Mesenchymal stem cell (in vitro differentiated cells and primary cell): ENCODE results near the gene TFPI2.

Experiments
- DNase-seq: peaks from one replicate; pipeline ENCODE4 v3.0.0-alpha.2; 2013
- H2AFZ ChIP-seq: one replicate; pipeline ENCODE4 v1.6.1; 2013; ENCODE audit warnings: low read depth, mild to moderate bottlenecking, control low read depth, inconsistent platforms, low read length, moderate library complexity
- H2AK5ac ChIP-seq: 2 replicates; pipeline ENCODE4 v1.6.1; 2013; ENCODE audit warnings: low read length, moderate library complexity, mild to moderate bottlenecking, inconsistent platforms; ENCODE audit not compliant: severe bottlenecking
- H2BK120ac ChIP-seq: one replicate; pipeline ENCODE4 v1.6.1; 2013; ENCODE audit warnings: low read depth, mild to moderate bottlenecking, inconsistent platforms, low read length, moderate library complexity
- H2BK12ac ChIP-seq, 2 experiments: one replicate each; pipeline ENCODE4 v1.6.1; 2013; ENCODE audit warnings: inconsistent platforms in 2 of 2, low read length in 2 of 2, mild to moderate bottlenecking in 2 of 2, moderate library complexity in 2 of 2, control low read depth in 1 of 2
- H2BK15ac ChIP-seq: one replicate; pipeline ENCODE4 v1.6.1; 2013; ENCODE audit warnings: mild to moderate bottlenecking, low read depth, inconsistent platforms; ENCODE audit not compliant: poor library complexity, severe bottlenecking
- H2BK5ac ChIP-seq: 2 replicates; pipeline ENCODE4 v1.6.1; 2013; ENCODE audit warnings: low read depth, mild to moderate bottlenecking, low read length, control low read depth, inconsistent platforms; ENCODE audit not compliant: poor library complexity, severe bottlenecking
- H3K14ac ChIP-seq, 2 experiments: one replicate each; pipeline ENCODE4 v1.6.1; 2013; ENCODE audit warnings: inconsistent platforms in 2 of 2, low read length in 2 of 2, control low read depth in 1 of 2, mild to moderate bottlenecking in 1 of 2, moderate library complexity in 1 of 2
- H3K18ac ChIP-seq, 2 experiments: one replicate each; pipeline ENCODE4 v1.6.1; 2013; ENCODE audit warnings: inconsistent platforms in 2 of 2, low read length in 2 of 2, control low read depth in 1 of 2, low read depth in 1 of 2, mild to moderate bottlenecking in 1 of 2
- H3K23ac ChIP-seq, 2 experiments: one replicate each; pipeline ENCODE4 v1.6.1; 2013; ENCODE audit warnings: inconsistent platforms in 2 of 2, low read length in 2 of 2, mild to moderate bottlenecking in 2 of 2, moderate library complexity in 2 of 2, control low read depth in 1 of 2
- H3K27ac ChIP-seq: 2 replicates; pipeline ENCODE4 v1.5.1; 2013; ENCODE audit warnings: mild to moderate bottlenecking, moderate library complexity, low read length, control low read depth, inconsistent platforms; ENCODE audit not compliant: poor library complexity, severe bottlenecking
- H3K27me3 ChIP-seq, 2 experiments: 2 replicates each; pipeline versions ENCODE4 v1.6.1 to v1.7.0; 2013; ENCODE audit warnings: low read length in 2 of 2, mild to moderate bottlenecking in 2 of 2, moderate library complexity in 2 of 2, control low read depth in 1 of 2, inconsistent platforms in 1 of 2; ENCODE audit not compliant: control insufficient read depth in 1 of 2, insufficient read depth in 1 of 2
- H3K36me3 ChIP-seq, 2 experiments: 2 replicates each; pipeline versions ENCODE4 v1.6.1 to v1.7.0; 2013; ENCODE audit warnings: low read length in 2 of 2, control low read depth in 1 of 2, inconsistent platforms in 1 of 2, low read depth in 1 of 2, mild to moderate bottlenecking in 1 of 2; ENCODE audit not compliant: insufficient read depth in 2 of 2, control insufficient read depth in 1 of 2
- H3K4ac ChIP-seq, 2 experiments: one replicate each; pipeline ENCODE4 v1.6.1; 2013; ENCODE audit warnings: inconsistent platforms in 2 of 2, low read length in 2 of 2, mild to moderate bottlenecking in 2 of 2, moderate library complexity in 2 of 2, control low read depth in 1 of 2, low read depth in 1 of 2
- H3K4me1 ChIP-seq: 2 replicates; pipeline ENCODE4 v1.6.1; 2013; ENCODE audit warnings: low read depth, low read length, control low read depth; ENCODE audit not compliant: control insufficient read depth, insufficient read depth
- H3K4me2 ChIP-seq: 2 replicates; pipeline ENCODE4 v1.6.1; 2013; ENCODE audit warnings: low read length, mild to moderate bottlenecking, inconsistent platforms; ENCODE audit not compliant: poor library complexity, severe bottlenecking
- H3K4me3 ChIP-seq, 2 experiments: 2 replicates each; pipeline versions ENCODE4 v1.5.1 to v1.7.0; 2013; ENCODE audit warnings: low read length in 2 of 2, mild to moderate bottlenecking in 2 of 2, control low read depth in 1 of 2, low read depth in 1 of 2; ENCODE audit not compliant: insufficient read depth in 1 of 2
- H3K79me1 ChIP-seq: replicated peaks from 2 replicates; pipeline ENCODE4 v1.6.1; 2013; ENCODE audit warnings: mild to moderate bottlenecking, control low read depth, low read length, inconsistent platforms; ENCODE audit not compliant: poor library complexity, severe bottlenecking
- H3K9ac ChIP-seq: 2 replicates; pipeline ENCODE4 v1.7.0; 2013; ENCODE audit warnings: mild to moderate bottlenecking, low read length, moderate library complexity
- H3K9me3 ChIP-seq: 2 replicates; pipeline ENCODE4 v1.7.0; 2013; ENCODE audit warnings: mild to moderate bottlenecking, low read length; ENCODE audit not compliant: control insufficient read depth
- H4K8ac ChIP-seq: one replicate; pipeline ENCODE4 v1.6.1; 2013; ENCODE audit warnings: inconsistent platforms, mild to moderate bottlenecking, low read length, moderate library complexity
- H4K91ac ChIP-seq: one replicate; pipeline ENCODE4 v1.6.1; 2013; ENCODE audit warnings: mild to moderate bottlenecking, low read length, inconsistent platforms
- WGBS: methylation state at CpG from one replicate; pipeline ENCODE4 v1.1.7; 2013; ENCODE audit warnings: mixed read lengths; 5-methylcytosine and 5-hydroxymethylcytosine counted together

The TFPI2 gene

DNA sequence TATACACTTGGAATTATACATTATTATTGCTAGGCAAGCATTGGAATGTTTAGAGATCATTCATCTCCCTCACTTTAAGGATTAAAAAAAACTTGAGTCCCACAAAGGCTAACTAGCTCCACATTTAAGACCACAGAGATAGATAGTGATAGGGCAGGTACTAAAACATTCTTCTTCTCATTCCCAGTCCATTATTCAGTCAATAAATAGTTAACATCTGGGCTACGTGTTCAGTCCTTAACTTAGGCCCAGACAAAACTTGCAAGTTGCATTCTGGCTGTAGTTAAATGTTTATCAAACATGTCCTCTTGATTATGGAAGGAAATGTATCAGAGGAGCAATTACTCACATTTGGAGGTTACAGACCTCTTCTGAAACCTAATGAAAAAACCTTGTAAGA is 33.4 kb upstream of the TFPI2 start:
- H3K9ac ChIP-seq: peak overlapping the region; percentile 99
- H3K79me1 ChIP-seq: peaks cover 8% of the 10 kb centered on the region
- H4K91ac ChIP-seq: no peak overlapping the region
- H3K4ac ChIP-seq: no peak overlapping the region
- no peak overlapping the region for H2BK15ac ChIP-seq
- peak overlapping the region in 1 of 2 experiments; percentile 95 for H3K4me3 ChIP-seq
- peaks cover 6 to 23% of the 10 kb centered on the region in 2 experiments for H3K36me3 ChIP-seq
- no peak overlapping the region for H3K27ac ChIP-seq
- H3K18ac ChIP-seq: no peak overlapping the region
- no peak overlapping the region for H2AFZ ChIP-seq
- peaks cover 1% of the 10 kb centered on the region for H3K4me1 ChIP-seq
- no peak overlapping the region for H3K14ac ChIP-seq
- peak overlapping the region; percentile 78 for H3K4me2 ChIP-seq
- H3K23ac ChIP-seq: no peak overlapping the region
- no peak overlapping the region for H2BK12ac ChIP-seq
- H2AK5ac ChIP-seq: no peak overlapping the region
- H3K9me3 ChIP-seq: no peaks in the 10 kb centered on the region
- peak; percentile 33 for DNase-seq
- no peak overlapping the region for H4K8ac ChIP-seq
- H2BK120ac ChIP-seq: no peak overlapping the region
- H2BK5ac ChIP-seq: no peak overlapping the region
- no peaks in the 10 kb centered on the region for H3K27me3 ChIP-seq
- no CpG with 5 or more reads among the region's 1 CpG for WGBS

DNA sequence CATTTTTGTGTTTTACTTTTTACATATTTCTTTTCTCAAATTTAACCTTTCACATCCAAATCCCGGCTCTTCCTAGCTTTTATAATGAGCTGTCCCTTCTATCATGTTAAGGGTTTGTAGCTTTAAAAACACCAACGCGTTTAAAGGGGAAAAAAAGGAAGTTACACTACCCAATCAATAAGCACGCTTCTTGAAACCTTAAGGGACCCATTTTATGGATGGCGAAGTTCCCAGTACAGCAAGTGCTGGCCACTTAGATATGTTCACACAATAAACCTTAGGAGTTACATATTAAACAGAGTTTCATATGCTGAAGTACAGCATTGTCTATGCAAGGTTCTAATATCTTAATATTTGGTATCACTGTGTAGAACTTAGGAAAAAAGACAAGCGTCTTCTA is 32.7 kb upstream of the TFPI2 start:
- DNase-seq: no peak
- peak overlapping the region; percentile 78 for H3K4me2 ChIP-seq
- H3K36me3 ChIP-seq: peaks cover 6 to 23% of the 10 kb centered on the region in 2 experiments
- peaks cover 8% of the 10 kb centered on the region for H3K79me1 ChIP-seq
- no peak overlapping the region for H3K23ac ChIP-seq
- peak overlapping the region; percentile 38 for H3K27ac ChIP-seq
- no peak overlapping the region for H2BK12ac ChIP-seq
- no peak overlapping the region for H2BK5ac ChIP-seq
- no peak overlapping the region for H3K18ac ChIP-seq
- H2BK15ac ChIP-seq: no peak overlapping the region
- H3K4ac ChIP-seq: no peak overlapping the region
- H4K8ac ChIP-seq: no peak overlapping the region
- H3K4me3 ChIP-seq: peak overlapping the region in 1 of 2 experiments; percentile 95
- 21% methylated on average over 3 of the region's 6 CpGs for WGBS
- no peak overlapping the region for H2AK5ac ChIP-seq
- H2BK120ac ChIP-seq: no peak overlapping the region
- H2AFZ ChIP-seq: no peak overlapping the region
- no peak overlapping the region for H3K14ac ChIP-seq
- no peaks in the 10 kb centered on the region for H3K27me3 ChIP-seq
- H3K4me1 ChIP-seq: peaks cover 1% of the 10 kb centered on the region
- H3K9ac ChIP-seq: peak overlapping the region; percentile 99
- H3K9me3 ChIP-seq: no peaks in the 10 kb centered on the region
- H4K91ac ChIP-seq: no peak overlapping the region

DNA sequence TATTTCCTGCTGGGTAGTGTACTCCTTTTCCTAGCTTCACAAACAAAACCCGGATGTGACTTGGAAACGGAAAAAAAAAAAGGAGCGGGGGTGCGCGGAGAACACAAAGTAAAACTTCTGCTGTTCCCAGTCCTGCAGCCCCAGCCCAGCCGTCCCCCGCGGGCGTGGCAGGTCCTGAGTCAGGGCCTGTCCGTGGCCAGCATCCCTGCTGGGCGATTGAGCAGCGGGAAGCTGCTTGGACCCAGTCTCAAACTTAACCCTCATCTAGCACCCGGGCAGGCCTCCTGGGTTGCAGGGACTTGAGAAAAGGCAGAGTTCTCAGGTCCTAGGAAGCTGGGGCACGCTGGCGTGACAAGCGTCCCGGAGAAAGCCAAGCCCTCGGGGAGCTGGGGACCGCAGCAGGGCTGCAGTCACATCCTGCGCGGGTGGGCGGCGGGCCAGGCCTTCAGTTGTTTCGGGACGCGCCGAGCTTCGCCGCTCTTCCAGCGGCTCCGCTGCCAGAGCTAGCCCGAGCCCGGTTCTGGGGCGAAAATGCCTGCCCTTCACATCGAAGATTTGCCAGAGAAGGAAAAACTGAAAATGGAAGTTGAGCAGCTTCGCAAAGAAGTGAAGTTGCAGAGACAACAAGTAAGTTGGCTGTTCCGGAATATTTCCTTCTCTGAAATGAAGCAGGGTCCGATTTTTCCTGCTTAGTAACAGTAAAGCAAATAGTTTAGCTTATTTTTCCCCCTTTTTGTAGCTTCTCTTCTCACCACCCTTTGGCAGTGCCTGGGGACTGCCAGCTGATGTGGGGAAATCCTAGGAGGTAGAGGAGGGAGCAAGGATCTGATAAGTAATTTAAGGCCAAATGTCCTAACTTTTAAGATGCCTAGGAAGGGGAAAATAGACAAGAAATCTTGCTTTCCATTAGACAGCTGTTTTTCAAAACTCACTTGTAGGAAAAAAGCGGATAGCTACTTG is 31.3 kb upstream of the TFPI2 start, which contains the start of gene GNG11:
TSS of gene GNG11 (plus strand) at position 129 of the 960 bp plus-strand sequence. CDS start at position 532, 403 bp downstream.
- Histone ChIP-seq H2BK15ac (peak within 1 kb of the TSS; percentile 73), H3K14ac (peak within 1 kb of the TSS in 1 of 2 experiments; percentile 71), H2AFZ (peak within 1 kb of the TSS; percentile 92), H3K9ac (peak within 1 kb of the TSS; percentile 99), H4K8ac (peak within 1 kb of the TSS; percentile 97), H3K4me3 (peak within 1 kb of the TSS; percentile 75 to 95), H3K9me3 (no peaks in the 10 kb centered on the region), H3K23ac (peak within 1 kb of the TSS in 1 of 2 experiments; percentile 69), H3K27ac (peak within 1 kb of the TSS; percentile 97), H3K4me2 (peak within 1 kb of the TSS; percentile 57), H4K91ac (peak within 1 kb of the TSS; percentile 95), H3K36me3 (peaks cover 5 to 11% of the 10 kb centered on the region in 2 experiments), H3K27me3 (no peaks in the 10 kb centered on the region), H3K79me1 (peaks cover 4% of the 10 kb centered on the region), H2AK5ac (peak within 1 kb of the TSS; percentile 73), H2BK120ac (peak within 1 kb of the TSS; percentile 85), H2BK12ac (peak within 1 kb of the TSS; percentile 78 to 84), H3K18ac (peak within 1 kb of the TSS; percentile 95 to 98), H2BK5ac (peak within 1 kb of the TSS; percentile 96), H3K4ac (peak within 1 kb of the TSS; percentile 84 to 99), H3K4me1 (peaks cover 1% of the 10 kb centered on the region)
- DNase-seq: peak; percentile 85
- 1% methylated on average over 36 of the region's 39 CpGs for WGBS

DNA sequence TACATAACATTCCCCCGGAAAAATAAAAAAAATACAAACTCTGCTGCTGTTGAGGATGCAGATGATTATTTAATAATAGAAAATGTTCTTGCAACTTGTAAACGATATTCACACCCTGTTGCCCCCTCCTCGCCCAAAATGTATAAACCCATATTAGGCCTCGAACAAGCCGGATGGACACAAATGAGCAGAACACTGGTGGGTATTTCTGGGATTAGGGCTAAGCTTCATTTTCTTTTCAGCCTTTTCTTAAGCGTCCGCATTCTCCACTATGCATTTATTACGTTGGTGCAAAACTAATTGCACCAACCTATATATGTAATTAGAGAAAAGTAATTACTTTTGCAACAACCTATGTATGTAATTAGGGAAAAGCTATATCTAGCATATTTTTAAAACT is 30.6 kb upstream of the TFPI2 start:
- WGBS: 68% methylated on average over 2 of the region's 8 CpGs
- no peak for DNase-seq
- no peak overlapping the region for H2BK120ac ChIP-seq

More for the DNA sequence above, 30.6 kb upstream of the TFPI2 start:
- peak overlapping the region in 1 of 2 experiments; percentile 95 for H3K4me3 ChIP-seq
- no peak overlapping the region for H2BK15ac ChIP-seq
- H3K23ac ChIP-seq: no peak overlapping the region
- peak overlapping the region; percentile 57 for H3K4me2 ChIP-seq
- H2AFZ ChIP-seq: no peak overlapping the region
- H3K36me3 ChIP-seq: peaks cover 0 to 4% of the 10 kb centered on the region in 2 experiments
- no peak overlapping the region for H4K91ac ChIP-seq
- H2AK5ac ChIP-seq: peak overlapping the region; percentile 40
- no peak overlapping the region for H4K8ac ChIP-seq
- H3K79me1 ChIP-seq: no peaks in the 10 kb centered on the region
- peak overlapping the region; percentile 62 to 69 for H3K18ac ChIP-seq
- H3K9me3 ChIP-seq: no peaks in the 10 kb centered on the region
- peak overlapping the region; percentile 99 for H3K9ac ChIP-seq
- peak overlapping the region in 1 of 2 experiments; percentile 78 for H2BK12ac ChIP-seq
- H3K14ac ChIP-seq: no peak overlapping the region
- H3K27me3 ChIP-seq: no peaks in the 10 kb centered on the region
- peak overlapping the region; percentile 97 for H3K27ac ChIP-seq
- H3K4me1 ChIP-seq: peaks cover 1% of the 10 kb centered on the region
- H3K4ac ChIP-seq: peak overlapping the region; percentile 3 to 89
- no peak overlapping the region for H2BK5ac ChIP-seq
